Activated T-cell treated with anti-CD3 and anti-CD28 coated beads for 24 hours (primary cell): Measurements from ENCODE around the gene LOC101059915.
"Not testable (repeated sequence)": the region's sequence is repeated elsewhere in the genome, so short reads cannot be mapped to it uniquely, and the experiment has no call there.

ENCODE experiments used
- DNase-seq: peaks from one replicate; pipeline ENCODE4 v3.0.0-alpha.2; 2020; ENCODE audit warnings: low read depth

The LOC101059915 gene

DNA sequence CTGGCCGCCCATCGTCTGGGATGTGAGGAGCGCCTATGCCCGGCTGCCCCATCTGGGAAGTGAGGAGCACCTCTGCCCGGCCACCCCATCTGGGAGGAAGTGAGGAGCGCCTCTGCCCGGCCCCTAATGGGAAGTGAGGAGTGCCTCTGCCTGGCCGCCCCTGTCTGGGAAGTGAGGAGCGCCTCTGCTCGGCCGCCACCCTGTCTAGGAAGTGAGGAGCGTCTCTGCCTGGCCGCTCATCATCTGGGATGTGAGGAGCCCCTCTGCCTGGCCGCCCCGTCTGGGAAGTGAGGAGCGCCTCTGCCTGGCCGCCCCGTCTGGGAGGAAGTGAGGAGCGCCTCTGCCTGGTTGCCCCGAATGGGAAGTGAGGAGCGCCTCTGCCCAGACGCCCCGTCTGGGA, 8.3 kb downstream of the LOC101059915 start:
- not testable (repeated sequence) for DNase-seq

DNA sequence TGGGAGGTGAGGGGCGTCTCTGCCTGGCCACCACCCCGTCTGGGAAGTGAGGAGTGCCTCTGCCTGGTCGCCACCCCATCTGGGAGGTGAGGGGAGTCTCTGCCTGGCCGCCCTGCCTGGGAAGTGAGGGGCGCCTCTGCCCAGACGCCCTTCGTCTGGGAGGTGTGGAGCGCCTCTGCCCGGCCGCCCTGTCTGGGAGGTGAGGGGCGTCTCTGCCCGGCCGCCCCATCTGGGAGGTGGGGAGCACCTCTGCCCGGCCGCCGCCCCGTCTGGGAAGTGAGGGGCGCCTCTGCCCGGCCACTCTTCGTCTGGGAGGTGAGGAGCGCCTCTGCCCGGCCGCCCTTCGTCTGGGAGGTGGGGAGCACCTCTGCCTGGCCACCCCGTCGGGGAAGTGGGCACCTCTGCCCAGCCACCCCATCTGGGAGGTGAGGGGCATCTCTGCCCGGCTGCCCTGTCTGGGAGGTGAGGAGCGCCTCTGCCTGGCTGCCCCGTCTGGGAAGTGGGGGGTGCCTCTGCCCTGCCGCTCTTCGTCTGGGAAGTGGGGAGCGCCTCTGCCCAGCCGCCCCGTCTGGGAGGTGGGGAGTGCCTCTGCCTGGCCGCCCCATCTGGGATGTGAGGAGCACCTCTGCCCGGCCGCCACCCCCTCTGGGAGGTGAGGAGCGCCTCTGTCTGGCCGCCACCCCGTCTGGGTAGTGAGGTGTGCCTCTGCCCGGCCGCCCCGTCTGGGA, 8.9 kb downstream of the LOC101059915 start:
- not testable (repeated sequence) for DNase-seq

DNA sequence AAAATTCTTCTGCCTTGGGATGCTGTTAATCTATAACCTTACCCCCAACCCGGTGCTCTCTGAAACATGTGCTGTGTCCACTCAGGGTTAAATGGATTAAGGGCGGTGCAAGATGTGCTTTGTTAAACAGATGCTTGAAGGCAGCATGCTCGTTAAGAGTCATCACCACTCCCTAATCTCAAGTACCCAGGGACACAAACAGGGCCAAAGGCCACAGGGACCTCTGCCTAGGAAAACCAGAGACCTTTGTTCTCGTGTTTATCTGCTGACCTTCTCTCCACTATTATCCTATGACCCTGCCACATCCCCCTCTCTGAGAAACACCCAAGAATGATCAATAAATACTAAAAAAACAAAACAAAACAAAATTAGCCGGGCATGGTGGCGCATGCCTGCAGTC, 9.8 kb downstream of the LOC101059915 start:
- DNase-seq, result not testable (repeated sequence)

DNA sequence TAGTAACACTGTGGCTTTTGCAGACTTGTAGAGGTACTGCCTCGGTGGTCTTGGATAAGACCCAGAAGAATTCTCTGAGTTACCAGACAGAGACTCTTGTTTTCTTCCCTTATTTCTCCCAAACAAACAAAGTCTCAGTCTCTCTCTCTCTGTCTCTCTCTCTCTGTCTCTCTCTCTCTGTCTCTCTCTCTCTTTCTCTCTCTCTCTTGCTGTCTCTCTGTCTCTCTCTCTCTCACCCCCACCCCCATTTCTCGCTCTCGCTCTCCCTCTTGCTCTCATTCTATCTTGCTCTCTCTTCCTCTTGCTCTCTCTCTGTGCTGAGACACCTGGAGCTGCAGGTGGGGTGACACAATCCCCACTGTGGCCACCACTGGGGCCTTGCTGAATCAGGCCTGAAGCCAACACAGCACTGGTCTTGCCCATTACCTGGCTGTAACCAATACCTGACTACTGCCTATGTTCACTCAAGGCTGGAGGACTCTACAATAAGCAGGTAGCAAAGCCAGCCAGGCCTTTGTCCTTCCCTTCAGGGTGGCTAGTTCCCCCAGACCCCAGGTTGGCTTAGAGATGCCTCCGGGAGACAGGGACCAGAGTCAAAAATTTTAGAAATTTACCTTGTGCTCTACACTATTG, 12.3 kb downstream of the LOC101059915 start:
- no peak for DNase-seq

DNA sequence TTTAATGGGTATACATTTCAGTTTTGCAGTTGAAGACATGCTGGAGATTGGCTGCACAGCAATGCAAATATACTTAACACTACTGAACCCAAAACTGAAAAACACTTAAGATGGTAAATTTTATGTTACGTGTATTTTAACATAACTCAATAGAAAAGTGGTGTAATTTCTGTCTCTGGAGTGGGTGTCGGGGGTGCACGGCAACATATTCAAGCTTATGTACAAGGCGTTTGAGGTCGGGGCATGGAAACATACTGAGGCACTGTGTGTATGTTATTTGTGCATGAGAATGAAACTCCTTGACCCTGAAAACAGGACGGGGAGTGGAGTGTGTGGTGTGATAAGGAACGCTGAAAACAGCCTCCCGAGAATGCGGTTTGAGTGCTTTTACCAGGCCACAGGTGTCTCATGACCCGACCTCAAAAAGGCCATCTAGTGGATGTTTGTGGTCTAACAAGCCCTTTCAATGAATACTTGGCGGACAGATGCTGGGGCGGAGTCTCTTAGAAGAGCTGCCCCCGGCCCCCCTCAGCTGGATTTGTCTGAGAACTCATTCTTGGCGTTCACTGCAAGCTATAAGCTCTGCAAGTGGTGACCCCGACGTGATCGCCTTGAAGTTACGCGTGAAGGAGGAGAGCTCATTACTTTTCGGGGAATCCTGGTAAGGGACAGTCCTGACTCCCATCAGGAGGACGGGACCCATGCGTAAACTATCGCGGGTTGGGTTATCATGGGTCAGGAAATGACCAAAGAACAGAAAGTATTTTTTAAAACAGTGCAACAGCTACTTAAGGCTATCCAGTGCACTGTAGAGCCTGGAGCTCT, 29.5 kb downstream of the LOC101059915 start:
- not testable (repeated sequence) for DNase-seq

DNA sequence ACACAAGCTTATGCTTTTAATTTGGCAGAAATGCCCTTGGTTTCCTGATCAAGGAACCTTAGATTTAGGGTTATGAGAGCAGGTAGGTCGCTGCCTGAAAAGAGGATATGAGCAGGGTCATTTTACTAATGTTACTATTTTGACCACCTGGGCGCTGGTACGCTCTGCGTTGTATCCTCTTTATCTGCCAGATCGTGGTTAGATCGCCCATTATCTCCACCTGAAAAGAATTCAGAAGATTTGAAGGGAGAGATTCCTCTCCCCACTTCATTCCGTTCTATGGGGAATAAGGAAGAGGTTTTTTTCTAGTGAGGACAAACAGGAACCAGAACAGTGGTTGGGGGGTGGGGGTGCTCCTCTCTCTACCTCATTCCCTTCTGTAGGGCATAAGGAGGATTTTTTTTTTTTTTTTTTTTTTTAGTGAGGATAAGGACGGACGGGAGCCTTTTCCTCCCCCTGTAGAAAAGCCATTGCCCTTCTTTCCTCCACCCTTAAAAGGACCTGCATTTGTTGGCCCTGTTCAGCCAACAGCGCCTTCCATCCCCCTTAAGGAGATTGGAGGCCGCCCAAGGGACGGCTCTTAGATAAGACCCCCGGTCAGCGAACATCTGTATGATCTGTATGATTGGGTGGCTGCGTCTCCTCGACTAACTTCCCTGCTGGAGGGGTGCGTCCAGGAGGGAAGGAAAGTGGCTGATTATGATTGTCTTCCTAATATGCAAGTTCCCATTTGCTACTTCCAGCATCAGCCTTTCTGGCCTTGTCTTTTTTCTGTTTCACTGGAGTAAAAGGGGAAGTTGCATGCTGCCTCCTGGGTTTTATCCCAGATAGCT, 30.3 kb downstream of the LOC101059915 start:
- DNase-seq, result not testable (repeated sequence)

DNA sequence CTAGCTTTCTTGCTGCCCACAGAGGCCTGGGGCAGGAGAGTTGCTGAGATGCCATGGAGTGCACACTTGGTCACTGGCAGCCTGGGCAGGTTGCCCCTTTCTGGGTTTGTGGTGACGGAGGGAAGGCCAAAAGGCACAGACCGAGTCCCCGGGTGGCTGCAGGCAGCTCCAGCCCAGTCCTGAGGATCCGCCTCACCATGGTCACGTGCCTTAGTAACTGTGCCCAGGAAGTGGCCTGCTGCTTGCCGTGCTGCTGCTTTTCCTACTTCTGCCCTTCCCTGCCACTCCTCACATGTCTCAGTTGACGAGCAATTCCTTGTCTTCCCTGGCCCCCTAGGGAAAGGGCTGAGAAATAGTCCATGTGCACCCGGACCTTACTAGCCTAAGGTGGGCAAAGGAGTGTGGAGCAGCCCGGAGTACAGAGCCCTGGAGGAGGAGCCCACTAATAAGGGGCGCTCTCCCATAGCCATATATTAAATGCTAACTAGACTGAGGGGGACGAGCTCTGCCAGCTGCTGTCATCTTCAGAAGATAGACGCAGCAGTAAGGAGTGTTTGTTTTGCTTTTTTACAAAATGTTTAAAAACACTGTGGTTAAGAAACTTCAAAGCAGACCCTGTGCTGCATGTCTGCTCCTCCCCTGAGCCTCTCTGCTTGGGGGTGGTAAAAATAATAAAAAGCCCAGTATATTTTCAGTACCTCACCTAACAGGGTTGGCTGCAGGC, 31.1 kb downstream of the LOC101059915 start:
- DNase-seq, result not testable (repeated sequence)

DNA sequence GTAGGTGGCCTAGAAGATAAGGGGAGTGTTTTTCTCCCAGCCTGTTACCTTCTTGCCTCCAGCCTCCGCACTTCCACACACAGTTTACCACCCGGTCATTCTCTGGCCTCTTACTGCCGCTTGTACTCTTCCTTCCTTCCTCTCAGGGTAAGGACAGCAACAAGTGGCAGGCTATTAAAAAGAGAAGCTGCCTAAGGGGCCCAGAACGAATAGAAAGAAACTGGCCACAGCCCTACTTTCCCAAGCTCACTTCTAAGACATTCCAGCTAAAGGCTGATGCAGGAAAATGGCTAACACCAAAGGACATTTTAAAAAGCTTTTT, 31.6 kb downstream of the LOC101059915 start:
- DNase-seq, result not testable (repeated sequence)

DNA sequence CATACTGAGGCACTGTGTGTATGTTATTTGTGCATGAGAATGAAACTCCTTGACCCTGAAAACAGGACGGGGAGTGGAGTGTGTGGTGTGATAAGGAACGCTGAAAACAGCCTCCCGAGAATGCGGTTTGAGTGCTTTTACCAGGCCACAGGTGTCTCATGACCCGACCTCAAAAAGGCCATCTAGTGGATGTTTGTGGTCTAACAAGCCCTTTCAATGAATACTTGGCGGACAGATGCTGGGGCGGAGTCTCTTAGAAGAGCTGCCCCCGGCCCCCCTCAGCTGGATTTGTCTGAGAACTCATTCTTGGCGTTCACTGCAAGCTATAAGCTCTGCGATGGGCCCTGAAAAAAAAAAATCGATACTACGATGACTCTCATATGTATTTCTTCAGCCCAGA, 35.5 kb downstream of the LOC101059915 start:
- DNase-seq, result not testable (repeated sequence)

DNA sequence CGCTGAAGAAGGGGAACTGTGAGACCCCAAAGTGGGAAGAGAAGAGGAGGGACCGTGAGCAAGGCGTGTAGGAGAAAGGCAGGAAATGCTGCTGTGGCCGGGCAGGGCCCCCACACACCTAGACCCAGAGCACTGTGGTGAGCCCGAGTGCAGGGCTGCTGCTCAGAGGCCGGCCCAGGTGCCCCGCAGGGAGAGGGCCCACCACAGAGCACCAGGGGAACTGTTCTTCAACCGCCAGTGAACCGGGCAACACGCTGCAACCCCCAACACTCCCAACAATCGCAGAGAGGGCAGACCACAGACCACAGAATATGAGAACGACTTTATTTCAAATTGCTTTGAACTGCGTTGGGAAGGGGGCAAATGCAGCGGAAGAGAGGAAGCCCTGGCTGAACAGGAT, 46.7 kb downstream of the LOC101059915 start:
- not testable (repeated sequence) for DNase-seq

DNA sequence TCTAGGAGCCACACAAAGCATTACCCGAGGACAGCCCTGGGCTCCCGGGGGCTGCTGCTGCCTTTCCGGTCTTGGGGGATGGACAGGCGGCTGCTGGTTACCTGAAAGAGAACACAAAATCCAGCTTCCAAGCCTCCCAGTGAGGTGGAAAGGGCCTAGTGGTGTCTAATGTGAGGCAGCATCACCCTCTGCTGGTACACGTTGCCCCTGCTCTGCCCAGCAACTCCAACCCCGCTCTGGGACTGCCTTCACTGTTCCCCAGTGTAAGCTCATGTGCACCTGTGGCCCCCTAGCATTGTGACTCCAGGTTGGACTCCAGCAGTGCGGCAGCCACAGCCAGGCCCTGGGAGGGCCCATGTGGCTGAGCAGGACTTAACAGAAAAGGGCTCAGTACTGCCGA, 48.2 kb downstream of the LOC101059915 start:
- DNase-seq, result not testable (repeated sequence)

DNA sequence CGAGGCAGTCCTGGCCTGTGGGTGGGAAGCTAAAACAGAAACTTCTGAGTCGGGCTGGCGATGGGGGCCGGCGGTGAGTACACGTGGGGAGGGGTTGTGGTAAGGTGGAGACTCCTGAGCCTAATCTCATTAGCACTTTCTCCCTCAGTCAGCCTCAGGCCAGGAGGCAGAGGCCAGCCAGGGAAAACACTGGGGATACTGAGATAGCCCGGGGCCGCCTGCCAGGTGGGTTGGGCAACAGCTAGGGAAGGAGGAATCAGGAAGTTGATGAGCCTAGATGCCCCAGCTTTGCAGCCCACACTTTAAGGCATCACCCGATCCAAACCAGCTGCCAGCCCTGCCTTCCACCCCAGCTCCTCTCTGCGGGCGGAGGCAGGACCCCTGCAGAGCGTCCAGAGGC, 49.0 kb downstream of the LOC101059915 start:
- DNase-seq, result not testable (repeated sequence)

DNA sequence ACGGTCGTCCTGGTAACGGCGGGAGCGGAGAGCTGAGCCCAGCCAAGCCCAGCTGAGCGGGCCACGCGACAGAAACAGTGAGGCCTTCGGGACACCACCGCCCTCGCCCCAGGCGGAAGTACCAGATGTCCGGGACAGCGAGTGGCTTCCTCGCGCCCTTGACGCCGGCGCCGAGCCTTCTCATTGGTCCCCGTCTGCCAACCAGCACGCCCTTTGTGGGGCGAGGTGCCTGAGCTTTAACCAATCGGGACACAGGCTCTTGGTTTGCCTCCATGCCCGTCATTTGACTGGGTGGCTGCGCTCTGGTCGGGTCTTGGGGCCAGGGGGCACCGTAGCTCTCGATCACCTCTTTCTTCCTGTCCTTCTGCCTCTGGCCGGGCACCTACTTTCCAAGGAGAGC, 50.8 kb downstream of the LOC101059915 start, which contains the start of gene CXorf49:
Gene CXorf49, minus strand, starts transcription at position 101 of the 400 bp plus-strand sequence. CDS start 134 bp downstream, outside the sequence.
- not testable (repeated sequence) for DNase-seq

DNA sequence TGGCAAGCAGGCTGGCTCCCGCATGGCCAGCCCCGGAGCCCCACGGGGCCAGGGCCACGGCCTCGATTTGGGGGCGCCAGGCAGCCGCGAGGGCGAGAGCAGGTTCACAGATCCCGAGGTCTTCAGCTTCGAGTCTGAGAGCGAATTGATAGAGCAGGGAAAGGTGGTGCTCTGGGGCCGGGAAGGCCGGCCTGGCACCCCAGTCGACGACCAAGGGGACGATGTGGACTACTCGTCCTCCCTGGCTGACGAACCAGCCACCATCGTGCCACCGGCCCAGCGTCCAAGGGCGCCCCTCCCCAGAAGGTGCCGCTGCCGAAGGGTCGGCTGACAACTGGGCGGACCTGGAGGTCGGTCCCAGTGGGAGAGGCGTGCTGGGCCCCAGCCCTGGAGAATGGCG, 51.8 kb downstream of the LOC101059915 start:
- DNase-seq, result not testable (repeated sequence)

DNA sequence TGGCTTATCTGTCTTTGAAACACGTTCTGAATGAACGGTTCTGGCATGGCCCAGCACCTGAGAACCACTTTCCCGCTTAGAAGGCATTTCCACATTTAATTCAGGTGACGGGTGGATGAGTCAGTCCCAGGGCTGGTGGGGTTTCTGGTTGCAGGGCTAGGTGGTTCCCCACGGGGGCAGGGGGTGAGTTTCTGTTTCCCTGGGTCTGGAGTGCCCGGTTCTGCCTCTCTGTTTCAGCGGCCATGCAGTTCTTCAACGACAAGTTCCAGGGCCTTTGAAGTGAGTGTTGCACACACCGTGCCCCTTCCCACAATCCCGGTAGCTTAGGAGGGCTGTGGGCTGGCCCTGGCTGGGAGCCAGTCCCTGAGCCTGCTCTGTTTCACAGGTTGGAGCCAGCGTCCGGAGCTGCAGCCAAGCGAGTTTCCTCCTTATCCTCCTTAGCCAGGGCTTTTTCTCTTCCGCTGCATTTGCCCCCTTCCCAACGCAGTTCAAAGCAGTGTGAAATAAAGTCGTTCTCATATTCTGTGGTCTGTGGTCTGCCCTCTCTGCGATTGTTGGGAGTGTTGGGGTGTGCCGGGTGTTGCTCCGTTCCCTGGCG, 53.0 kb downstream of the LOC101059915 start:
- DNase-seq, result not testable (repeated sequence)
